Stimulated activated CD8-positive, alpha-beta memory T cell treated with anti-CD3 and anti-CD28 coated beads, Interleukin-4, amount 100 ng/mL, for 48 hours (primary cell): ENCODE data around the gene INTU.
"Not testable (repeated sequence)": the region's sequence is repeated elsewhere in the genome, so short reads cannot be mapped to it uniquely, and the experiment has no call there.

Experiments used
- DNase-seq: peaks from one replicate; pipeline ENCODE4 v3.0.0-alpha.2; 2020

Gene INTU

DNA sequence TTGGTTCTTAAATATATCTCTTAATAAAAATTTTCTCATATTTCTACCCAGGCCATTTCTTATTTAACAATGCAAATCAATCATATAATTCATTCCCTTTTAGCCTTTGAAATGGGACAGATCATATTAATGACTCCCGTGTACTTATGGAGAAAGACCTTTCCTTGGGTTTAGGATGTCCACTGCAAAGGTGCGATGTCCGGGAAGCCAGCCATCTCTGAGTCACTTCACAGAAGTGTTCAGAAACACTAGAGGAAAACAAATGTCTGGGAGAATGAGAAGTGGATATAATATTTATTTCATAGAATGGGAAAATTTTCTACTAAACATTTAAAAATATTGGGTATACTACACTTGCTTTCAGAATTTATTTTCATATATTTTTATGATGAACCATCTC lies 15.3 kb downstream of the INTU start:
- DNase-seq, result no peak

DNA sequence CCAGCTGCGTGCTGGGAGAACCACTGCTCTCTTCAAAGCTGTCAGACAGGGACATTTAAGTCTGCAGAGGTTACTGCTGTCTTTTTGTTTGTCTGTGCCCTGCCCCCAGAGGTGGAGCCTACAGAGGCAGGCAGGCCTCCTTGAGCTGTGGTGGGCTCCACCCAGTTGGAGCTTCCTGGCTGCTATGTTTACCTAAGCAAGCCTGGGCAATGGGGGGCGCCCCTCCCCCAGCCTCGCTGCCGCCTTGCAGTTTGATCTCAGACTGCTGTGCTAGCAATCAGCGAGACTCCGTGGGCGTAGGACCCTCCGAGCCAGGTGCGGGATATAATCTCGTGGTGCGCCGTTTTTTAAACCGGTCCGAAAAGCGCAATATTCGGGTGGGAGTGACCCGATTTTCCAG lies 22.8 kb downstream of the INTU start:
- not testable (repeated sequence) for DNase-seq

DNA sequence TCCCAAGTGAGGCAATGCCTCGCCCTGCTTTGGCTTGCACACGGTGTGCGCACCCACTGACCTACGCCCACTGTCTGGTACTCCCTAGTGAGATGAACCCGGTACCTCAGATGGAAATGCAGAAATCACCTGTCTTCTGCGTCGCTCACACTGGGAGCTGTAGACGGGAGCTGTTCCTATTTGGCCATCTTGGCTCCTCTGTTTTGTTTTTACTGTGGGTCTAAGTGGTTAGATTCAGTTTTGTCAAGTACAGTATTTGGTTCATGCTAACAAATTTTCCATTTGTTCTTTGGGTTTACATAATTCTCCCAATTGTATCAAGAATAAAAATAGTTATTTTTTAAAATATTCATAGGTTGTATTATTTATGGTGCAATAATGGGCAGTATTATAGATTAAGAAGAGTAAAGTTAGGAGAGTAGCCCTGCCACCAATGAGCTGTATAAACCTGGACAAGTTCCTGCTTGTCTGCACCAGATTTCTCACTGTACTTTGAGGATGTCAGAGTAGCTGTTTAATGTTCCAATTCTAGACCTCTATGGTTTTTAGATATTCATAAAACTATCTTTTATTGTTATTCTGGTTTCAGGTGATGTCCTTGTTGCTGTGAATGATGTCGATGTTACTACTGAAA lies 23.4 kb downstream of the INTU start:
- DNase-seq, result no peak

DNA sequence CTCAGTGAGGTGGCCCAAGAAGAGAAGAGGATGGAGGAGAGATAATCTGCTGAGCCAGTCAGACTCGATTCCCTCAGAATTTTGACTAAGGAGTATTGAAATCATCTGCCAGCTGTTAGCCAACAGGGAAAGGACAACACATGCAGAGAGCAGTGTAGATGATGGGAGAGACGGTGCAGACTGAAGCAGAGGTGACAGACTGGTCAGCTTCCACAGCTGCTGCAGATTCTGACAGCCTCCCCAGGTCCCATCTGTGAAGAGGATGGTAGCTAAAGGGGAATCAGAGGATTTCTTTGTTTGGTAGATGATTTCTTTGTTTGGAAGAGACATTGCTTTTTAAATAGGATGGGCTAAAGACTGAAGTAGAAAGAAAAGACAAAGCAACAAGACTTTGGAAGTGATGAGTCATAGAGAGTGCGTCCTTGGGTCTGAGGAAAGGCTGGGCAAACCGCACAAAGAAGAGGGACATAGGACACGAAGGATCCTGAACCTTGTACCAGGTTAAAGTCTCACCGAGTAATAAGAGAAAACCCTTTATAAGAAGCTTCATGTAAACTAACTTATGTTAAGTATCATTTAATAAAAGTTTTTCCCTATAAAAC lies 27.6 kb downstream of the INTU start:
- DNase-seq, result no peak

DNA sequence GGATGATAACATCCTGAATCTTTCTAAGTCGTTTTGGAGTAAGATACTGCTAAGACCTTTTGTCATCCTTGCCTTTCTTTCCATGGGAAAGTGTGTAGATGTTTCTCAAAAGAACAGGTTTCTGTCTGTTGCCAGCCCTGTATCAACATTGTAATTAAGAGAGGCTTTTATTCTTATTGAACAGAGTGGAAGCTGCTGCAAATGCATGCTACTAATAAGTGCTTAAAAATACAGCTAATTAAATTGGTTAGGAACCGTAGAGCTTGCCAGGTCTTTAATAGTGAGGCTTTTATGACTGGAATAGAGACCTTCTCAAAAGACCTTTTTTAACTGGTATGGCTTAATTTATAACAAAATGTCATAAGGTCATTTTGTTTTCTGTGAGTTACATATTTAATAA lies 34.4 kb downstream of the INTU start:
- no peak for DNase-seq

DNA sequence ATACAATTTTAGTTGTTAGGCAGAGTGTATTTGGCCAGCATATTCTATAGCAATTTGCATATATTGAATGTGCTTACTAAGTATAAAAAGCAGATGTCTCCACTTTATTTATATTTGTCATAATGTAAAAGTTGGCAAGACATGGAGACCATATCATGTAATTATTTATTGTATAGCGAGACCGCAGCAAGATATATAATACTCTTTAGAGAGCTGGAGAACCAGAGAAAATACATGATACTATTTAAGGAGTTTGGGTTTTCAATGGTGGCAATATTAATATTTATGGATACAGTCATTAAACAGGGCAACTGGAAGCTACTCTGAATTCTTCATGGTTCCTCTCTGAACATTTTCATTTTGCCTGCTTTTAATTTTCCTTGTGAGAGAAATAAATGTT lies 35.0 kb downstream of the INTU start:
- no peak for DNase-seq

DNA sequence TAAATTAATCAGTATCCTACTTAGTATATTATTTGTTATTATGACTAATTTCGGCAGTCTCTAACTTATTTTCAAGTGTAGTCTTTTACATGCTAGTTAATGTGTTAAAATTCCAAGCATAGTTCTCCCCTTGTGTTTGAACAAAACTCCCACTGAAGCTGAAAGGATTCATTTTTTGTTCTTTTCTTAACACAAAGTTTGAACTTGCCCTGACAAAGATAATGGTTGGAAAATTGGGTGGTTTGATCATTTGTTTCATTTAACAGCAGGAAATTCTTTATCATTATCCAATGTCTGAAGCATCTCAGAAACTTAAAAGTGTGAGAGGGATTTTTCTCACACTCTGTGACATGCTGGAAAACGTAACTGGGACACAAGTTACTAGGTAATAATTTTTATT lies 36.0 kb downstream of the INTU start:
- DNase-seq, result no peak

DNA sequence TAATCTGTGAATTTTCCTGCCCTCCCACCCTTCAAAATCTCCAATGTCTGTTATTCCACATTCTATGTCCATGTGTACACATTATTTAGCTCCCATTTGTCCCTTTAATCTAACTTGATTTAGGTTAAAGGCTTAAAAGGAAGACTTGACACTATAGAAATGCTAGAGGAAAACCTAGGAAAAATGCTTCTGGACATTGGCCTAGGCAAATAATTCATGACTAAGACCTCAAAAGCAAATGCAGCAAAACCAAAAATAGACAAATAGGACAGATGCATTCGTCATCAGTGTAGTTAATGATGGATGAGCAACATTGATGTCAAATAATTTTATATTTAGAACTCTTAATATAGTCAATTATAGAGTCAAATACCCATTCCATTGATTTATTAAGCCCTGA lies 36.9 kb downstream of the INTU start:
- no peak for DNase-seq

DNA sequence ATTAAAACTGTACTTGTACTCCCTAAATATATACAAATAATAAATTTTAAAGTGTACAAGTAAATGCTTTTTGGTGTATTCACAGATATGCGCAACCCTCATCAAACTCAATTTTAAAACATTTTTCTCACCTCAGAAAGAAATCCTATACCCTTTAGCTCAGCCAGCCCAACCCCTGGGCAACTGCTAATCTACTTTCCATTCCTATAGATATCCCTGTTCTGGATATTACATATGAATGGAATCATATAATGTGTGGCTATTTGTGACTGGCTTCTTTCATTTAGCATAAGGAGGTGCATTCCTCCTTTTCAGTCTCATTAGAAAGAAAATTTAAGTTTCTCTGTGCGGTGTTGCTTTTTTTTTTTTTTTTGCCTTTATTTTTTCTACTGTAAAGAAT lies 39.4 kb downstream of the INTU start:
- DNase-seq, result no peak

DNA sequence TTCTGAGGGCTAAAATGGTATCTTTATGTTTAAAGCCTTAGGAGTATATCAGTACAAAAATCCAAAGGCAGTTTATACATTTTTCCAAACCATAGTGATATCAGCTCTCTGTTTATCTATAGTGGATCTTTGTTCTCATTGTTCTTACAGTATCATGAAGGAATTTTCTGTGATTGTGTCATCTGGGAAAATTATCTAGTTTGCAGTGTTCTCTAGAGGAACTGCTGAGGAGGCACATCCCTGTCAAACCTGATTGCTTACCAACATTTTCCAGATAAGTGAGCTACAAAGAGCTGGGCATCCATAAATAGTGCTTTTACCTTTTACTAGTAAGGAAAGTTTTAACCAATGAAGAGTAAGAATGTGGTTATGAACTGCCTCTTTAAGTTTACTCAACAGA lies 52.5 kb downstream of the INTU start:
- no peak for DNase-seq

DNA sequence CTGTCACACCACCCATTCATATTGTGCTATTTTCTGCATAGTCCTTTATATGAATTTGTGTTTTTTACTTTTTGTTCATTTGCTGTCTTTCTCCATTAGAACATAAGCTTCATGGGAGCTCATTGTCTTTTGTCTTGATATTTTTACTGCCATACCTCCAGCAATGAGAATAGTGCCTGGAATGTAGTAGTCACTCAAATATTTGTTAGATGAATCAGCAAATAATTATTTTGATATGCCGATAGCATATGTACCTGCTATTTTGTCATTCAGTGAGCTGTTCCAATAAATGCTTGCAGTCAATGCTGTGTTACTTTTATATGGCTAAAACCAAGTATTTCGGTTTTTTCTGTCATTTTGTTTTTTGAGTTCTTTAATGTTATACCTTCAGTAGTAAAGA lies 53.9 kb downstream of the INTU start:
- no peak for DNase-seq

DNA sequence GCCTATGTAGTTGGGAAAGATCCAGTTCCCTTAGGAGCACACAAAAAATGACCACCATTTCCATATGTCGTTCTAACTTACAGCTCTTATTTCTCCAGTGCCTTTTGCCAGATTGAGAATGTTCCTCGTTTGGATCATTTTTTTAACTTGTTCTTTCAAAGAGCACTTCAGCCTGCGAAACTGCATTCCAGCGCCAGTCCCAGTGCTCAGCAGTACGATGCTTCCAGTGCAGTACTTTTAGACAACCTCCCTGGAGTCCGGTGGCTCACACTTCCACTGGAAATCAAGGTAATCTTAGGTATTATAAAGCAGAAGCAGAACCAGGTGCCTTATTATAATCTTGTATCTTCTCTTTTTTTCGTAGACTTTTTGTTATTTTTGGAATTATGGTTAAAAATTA lies 54.8 kb downstream of the INTU start:
- DNase-seq, result no peak

DNA sequence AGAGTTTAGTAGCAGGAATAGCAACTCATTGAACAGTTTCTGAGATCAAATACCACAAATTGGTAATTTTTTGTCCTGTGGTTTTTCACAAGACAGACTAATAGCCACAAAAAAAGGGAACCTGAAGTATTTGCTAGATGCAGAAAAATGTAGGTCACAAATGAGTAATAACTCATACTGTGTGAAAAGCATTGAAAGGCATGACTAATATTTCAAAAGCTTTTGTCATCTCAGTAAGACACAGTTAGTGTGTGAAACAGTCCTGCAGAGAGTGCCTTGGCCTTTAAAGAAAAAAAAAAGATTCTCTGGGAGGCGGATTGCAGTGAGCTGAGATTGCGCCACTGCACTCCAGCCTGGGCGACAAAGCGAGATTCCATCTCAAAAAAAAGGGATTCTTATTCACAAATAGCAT lies 66.0 kb downstream of the INTU start:
- no peak for DNase-seq

DNA sequence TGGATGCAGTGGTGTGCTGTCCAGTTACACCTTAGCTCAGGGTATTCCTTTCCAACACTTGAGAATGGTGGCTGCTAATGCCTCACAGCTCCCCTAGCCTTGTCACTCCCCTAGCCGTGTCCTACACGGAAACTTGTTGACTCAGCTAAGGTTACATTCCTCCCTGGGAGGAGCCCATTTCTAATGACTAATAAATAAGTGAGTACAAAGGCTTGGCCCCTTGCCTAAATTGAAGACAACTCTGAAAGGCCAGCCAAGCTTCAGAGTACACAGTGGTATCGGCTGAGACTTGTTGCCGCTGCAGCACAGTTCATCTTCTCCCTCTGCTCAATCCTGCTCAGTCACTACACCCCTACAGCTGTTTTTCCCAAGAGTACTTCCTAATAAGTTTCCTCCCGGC lies 76.2 kb downstream of the INTU start:
- DNase-seq, result no peak

DNA sequence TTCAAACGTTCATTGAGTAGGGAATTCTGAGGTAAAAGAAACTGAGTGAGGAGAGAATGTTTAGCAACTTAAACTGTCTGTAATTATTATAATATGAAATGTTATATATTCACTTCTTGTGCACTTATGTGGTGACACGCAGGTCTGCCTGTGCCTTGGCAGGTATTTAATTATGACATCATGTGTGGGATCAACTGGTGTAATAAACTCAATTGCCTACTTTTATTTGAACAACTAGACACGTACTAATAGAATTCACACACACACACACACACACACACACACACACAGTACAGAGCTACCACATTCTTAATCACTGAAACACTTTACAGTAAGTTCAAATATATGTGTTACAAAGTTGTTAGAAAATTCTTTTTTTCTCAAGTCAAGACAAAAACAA lies 76.7 kb downstream of the INTU start:
- no peak for DNase-seq

DNA sequence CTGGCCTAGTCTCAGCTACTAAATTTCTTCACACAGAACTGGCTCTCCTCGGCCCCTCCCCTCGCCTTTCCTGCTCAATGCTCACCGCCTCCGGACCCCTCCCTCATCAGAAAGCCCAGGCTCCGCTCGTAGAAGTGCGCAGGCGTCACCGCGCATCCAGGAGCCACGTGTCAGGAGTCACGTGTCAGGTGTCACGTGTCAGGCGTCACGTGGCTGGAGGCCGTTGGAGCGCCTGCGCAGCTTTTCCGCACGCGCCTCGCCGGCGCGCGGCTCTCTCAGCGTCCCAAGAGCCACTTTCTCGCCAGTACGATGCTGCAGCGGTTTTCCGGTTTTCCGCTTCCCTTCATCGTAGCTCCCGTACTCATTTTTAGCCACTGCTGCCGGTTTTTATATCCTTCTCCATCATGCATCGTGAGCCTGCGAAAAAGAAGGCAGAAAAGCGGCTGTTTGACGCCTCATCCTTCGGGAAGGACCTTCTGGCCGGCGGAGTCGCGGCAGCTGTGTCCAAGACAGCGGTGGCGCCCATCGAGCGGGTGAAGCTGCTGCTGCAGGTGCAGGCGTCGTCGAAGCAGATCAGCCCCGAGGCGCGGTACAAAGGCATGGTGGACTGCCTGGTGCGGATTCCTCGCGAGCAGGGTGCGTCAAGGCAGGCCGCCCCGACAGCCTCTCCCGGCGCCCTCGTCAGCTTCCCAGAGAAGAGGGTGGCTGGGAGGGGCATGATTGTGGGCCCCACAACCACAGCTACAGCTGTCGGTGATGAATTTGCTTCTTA lies 97.6 kb downstream of the INTU start, which contains the start of gene SLC25A31:
TSS of gene SLC25A31 (plus strand) at position 259 of the 772 bp plus-strand sequence. CDS start at position 405, 146 bp downstream.
- DNase-seq, result no peak

DNA sequence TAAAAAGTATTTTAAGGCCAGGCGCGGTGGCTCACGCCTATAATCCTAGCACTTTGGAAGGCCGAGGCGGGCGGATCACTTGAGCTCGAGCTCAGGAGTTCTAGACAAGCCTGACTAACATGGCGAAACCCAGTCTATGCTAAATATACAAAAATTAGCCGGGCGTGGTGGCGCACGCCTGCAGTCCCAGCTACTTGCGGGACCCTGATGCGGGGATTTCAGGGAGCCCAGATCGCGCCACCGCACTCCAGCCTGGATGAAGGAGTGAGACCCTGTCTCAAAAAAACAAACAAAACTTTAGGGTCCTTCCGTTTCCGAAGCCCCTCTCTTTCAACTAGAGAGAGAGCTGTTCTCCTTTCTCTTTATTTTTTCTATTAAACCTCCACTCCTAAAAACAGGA lies 98.6 kb downstream of the INTU start:
- no peak for DNase-seq

DNA sequence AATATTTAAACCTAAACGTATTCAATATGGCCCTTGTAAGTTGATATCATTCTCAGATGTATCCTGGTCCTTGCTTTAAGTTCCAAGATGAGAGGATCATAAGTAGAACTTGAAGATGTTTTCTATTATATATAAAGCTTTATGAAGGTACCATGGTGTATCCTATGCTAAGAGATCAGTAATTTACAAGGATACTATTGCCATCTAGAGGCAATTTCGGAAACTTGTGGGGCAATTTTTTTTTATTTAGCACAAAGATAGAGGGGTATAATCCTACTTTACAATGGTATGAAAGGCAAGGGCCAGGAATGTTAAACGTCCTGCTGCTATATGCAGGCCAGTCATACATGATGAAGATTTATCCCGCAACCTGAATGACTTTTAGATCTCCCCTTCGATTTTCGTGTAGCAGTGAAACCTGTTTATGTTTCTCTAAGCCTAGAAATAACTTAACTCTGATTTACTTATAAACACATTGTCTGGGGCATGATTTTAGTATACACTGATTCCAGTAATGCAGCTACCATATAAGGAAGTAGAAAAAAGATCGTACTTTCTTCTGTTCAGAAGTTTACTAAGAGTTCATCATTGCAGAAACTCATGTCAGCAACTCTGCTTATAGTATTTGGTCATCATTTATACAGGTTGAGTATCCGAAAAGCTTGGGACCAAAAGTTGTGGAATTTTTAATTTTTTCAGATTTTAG lies 100.0 kb downstream of the INTU start:
- no peak for DNase-seq

DNA sequence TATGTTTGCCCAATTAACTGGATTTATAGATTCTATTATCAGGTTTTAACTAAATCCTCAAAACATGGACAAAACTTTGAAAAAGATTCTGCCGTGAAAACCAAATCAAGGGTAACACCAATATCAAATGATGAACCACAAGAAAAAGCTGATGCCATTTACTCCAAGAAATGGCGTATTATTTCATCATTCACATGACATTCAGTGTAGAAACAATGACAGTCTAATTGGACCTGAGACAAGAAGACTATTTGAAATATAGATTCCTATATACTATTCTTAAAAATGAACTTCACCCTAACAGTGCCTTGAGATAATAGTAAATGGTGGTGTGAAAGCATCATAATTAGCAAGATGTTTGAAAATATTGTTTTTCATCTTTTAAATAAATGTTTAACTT lies 102.2 kb downstream of the INTU start:
- no peak for DNase-seq

DNA sequence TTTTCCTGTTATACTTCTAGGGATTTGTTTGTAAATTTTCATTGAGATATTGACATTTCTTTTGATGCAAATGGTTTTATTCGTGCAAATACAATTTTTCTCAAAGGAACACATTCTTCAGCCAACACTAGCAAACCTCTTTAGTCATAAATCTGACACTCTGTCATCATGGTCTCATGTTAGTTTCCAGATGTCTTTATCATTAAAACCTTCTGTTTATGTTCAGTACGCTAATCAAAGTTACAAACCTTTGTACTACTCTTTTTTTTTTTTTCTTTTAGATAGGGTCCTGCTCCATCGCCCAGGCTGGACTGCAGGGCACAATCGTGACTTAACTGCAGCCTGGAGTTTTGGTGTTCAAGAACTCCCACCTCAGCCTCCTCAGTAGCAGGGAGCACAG lies 104.5 kb downstream of the INTU start:
- no peak for DNase-seq

DNA sequence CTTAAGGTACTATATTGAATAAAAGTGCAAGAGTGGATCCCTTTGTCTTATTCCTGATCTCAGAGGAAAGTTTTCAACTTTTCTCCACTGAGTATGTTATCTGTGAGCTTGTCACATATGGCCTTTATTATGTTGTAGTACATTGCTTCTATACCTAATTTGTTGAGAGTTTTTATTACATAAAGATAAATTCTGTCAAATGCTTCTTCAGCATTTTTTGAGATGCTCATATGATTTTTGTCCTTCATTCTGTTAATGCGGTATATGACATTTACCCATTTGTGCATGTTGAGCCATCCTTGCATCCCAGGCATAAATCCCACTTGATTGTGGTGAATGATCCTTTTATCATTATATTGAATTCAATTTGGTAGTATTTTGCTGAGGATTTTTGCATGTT lies 108.5 kb downstream of the INTU start:
- DNase-seq, result no peak

DNA sequence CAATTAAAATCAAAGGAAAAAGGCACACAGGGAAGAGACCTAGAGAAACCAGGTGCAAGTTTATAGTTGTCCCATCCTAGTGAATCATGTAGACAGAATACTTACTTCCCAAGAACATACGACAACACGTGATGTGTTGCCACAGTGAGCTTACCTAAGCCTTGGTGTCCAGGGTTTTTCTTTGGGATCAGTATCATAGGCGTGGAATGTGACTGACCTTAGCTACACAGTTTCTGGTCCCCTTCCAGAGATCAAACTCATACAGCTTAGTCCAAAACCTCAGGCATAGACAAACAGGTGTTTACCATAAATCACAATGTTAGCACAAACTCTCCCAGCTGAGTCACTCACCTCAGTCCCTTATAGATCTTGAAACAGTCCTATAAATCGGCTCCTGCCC lies 115.1 kb downstream of the INTU start:
- DNase-seq, result no peak

DNA sequence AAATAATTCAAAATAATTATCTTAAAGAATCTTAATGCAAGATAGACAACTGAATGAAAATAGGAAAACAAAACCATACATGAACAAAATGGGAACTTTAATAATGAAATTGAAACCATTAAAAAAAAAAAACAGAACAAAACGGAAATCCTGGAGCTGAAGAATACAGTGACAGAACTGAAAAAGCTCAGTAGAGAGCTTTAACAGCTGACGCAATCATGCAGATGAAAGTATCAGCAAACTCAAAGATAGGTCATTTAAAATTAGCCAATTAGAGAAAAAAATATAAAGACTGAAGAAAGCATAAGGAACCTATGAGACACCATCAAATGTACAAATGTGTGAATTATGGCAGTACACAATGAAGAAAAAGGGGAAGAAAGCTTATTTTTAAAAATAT lies 116.2 kb downstream of the INTU start:
- no peak for DNase-seq

DNA sequence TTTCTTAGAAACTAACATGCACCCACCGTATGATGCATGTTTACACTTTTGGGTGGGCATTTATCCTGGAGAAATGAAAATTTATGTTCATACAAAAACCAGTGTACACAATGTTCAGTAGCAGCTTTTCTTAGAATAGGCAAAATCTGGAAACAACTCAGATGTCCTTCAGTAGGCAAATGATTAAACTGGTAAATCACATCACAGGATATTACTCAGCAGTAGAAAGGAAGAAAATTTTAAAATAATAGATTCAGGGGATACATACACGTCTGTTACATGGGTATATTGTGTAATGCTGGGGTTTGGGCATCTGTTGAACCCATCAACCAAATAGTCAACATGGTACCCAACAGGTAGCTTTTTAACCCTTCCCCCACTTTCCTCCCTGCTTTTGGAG lies 124.1 kb downstream of the INTU start:
- no peak for DNase-seq
